ENCODE measurements around the gene ZNF521. TPM values are rescaled to one million over a fixed set of nuclear protein-coding genes. Genes with fewer than 3 reads are reported as not detected.

The ZNF521 gene
- total RNA-seq, 1 experiment from 2014 or later: not detected

DNA sequence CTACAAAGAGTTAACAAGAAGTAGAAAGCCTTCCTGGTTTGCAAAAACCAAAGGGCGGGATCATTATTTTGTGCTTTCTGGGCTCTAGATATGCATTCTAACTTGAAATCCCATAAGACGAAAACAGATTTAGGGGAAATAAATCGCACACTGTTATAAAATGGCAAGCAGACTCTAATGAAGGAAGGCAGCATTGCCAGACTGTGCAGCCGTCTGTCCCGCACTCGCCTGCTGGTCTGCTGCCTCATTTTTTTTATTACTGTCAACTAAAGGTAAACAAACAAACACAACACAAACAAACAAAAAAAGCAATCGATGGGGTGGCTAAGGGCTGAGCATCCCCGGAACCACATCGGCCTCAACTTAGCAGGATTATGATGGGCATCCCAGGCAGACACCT, 24.4 kb downstream of the ZNF521 start:
- Histone ChIP-seq H3K79me2 (ENCODE audit: low read depth) (no peaks in the 10 kb centered on the region), H3K4me1 (replicated peaks; ENCODE audit: insufficient read depth) (no peaks in the 10 kb centered on the region), H3K36me3 (ENCODE audit: low read depth) (no peaks in the 10 kb centered on the region), H3K9me2 (ENCODE audit: insufficient read depth) (no peaks in the 10 kb centered on the region), H3K4me2 (no peak overlapping the region), H4K20me1 (ENCODE audit: insufficient read depth) (no peaks in the 10 kb centered on the region), H3K9me3 (ENCODE audit: insufficient read depth, low read depth) (no peaks in the 10 kb centered on the region), H3K27me3 (ENCODE audit: insufficient read depth, low read depth) (no peaks in the 10 kb centered on the region), H2AFZ (no peak overlapping the region), H3K4me3 (no peak overlapping the region), H3F3A (ENCODE audit: insufficient read depth, low read depth) (no peaks in the 10 kb centered on the region), H3K27ac (no peak overlapping the region)
- ChIA-PET CTCF (no interaction called here), POLR2A (ENCODE audit: unreplicated experiment) (no interaction called here)
- no peak for DNase-seq
- TF ChIP-seq, protein P1, sequence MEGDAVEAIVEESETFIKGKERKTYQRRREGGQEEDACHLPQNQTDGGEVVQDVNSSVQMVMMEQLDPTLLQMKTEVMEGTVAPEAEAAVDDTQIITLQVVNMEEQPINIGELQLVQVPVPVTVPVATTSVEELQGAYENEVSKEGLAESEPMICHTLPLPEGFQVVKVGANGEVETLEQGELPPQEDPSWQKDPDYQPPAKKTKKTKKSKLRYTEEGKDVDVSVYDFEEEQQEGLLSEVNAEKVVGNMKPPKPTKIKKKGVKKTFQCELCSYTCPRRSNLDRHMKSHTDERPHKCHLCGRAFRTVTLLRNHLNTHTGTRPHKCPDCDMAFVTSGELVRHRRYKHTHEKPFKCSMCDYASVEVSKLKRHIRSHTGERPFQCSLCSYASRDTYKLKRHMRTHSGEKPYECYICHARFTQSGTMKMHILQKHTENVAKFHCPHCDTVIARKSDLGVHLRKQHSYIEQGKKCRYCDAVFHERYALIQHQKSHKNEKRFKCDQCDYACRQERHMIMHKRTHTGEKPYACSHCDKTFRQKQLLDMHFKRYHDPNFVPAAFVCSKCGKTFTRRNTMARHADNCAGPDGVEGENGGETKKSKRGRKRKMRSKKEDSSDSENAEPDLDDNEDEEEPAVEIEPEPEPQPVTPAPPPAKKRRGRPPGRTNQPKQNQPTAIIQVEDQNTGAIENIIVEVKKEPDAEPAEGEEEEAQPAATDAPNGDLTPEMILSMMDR (conservative IDR thresholded peaks at IDR 0.05): no peak
- no peak for TF ChIP-seq EZH2 (IDR thresholded peaks at IDR 0.05; ENCODE audit: low read depth)
- no TSS peak for BruUV-seq (replicated peaks)
- intact Hi-C loops (cut with micrococcal nuclease; ENCODE audit: unreplicated experiment): no loop called here

DNA sequence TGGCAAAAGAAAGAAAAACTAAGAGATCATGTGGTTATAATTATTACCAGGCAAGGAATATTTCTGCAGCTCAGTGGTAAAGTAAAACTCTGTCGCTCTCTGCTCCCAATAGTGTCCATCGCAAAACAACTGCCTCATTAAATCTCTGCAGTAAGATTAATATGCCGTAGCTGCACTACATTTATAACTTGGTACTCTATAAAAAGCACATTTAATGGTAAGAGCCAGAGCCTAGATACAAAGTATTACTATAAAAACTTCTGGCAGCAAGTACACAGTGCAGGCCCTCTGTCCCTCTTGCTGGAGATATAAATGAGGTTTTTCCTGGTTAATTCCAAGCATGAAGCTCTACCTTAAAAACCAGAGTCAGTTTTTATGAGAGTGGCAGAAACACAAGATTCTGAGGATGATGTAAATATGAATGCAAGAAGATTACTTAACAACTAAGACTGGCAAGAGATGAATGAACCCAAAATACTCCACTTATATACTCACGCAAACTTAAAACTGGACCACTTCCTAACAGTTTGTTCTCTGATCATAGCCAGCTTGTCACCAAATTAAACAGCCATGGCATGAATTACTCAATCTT, 25.5 kb downstream of the ZNF521 start:
- Histone ChIP-seq H3K36me3 (ENCODE audit: low read depth) (no peaks in the 10 kb centered on the region), H3K79me2 (ENCODE audit: low read depth) (no peaks in the 10 kb centered on the region), H3K4me3 (no peak overlapping the region), H3K27me3 (ENCODE audit: insufficient read depth, low read depth) (no peaks in the 10 kb centered on the region), H3K9me3 (ENCODE audit: insufficient read depth, low read depth) (no peaks in the 10 kb centered on the region), H3K4me2 (no peak overlapping the region), H3K9me2 (ENCODE audit: insufficient read depth) (no peaks in the 10 kb centered on the region), H3F3A (ENCODE audit: insufficient read depth, low read depth) (no peaks in the 10 kb centered on the region), H3K4me1 (replicated peaks; ENCODE audit: insufficient read depth) (no peaks in the 10 kb centered on the region), H3K27ac (no peak overlapping the region), H2AFZ (no peak overlapping the region), H4K20me1 (ENCODE audit: insufficient read depth) (no peaks in the 10 kb centered on the region)
- TF ChIP-seq, protein P1 (conservative IDR thresholded peaks at IDR 0.05): no peak
- no peak for TF ChIP-seq EZH2 (IDR thresholded peaks at IDR 0.05; ENCODE audit: low read depth)
- no TSS peak for BruUV-seq (replicated peaks)
- DNase-seq: no peak
- intact Hi-C loops (cut with micrococcal nuclease; ENCODE audit: unreplicated experiment): no loop called here
- ChIA-PET POLR2A (ENCODE audit: unreplicated experiment) (no interaction called here), CTCF (no interaction called here)

DNA sequence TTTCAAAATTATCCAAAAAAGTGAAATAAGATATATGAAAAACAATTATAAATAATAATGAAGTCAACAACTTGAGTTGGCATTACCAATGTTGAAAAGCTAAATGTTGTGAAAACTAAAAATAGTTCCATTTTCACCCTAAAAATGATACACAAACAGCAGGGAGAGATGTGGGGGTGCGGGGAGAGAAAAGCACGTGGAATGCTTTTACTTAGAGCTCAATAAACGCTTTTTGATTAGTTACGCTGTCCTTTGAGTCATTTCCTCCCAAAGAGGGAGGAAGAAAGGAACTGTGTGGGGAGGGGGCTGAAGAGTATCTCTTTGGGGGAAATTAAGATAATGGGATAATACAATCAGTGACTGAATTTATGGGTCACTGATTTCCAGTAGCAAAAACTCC, 29.2 kb downstream of the ZNF521 start:
- Histone ChIP-seq H3K27me3 (ENCODE audit: insufficient read depth, low read depth) (no peaks in the 10 kb centered on the region), H3K4me1 (replicated peaks; ENCODE audit: insufficient read depth) (no peaks in the 10 kb centered on the region), H4K20me1 (ENCODE audit: insufficient read depth) (no peaks in the 10 kb centered on the region), H3K36me3 (ENCODE audit: low read depth) (no peaks in the 10 kb centered on the region), H2AFZ (no peak overlapping the region), H3F3A (ENCODE audit: insufficient read depth, low read depth) (no peaks in the 10 kb centered on the region), H3K27ac (no peak overlapping the region), H3K9me3 (ENCODE audit: insufficient read depth, low read depth) (no peaks in the 10 kb centered on the region), H3K9me2 (ENCODE audit: insufficient read depth) (no peaks in the 10 kb centered on the region), H3K79me2 (ENCODE audit: low read depth) (no peaks in the 10 kb centered on the region), H3K4me2 (no peak overlapping the region), H3K4me3 (no peak overlapping the region)
- BruUV-seq (replicated peaks): no TSS peak
- ChIA-PET CTCF (no interaction called here), POLR2A (ENCODE audit: unreplicated experiment) (interaction anchor here (0.6 to 0.7 kb wide), 2 partner anchors 779 to 1511 kb away, joined by 37 to 38 read pairs; no protein-coding TSS in a partner anchor)
- no peak for DNase-seq
- intact Hi-C loops (cut with micrococcal nuclease; ENCODE audit: unreplicated experiment): no loop called here
- TF ChIP-seq, protein P1 (conservative IDR thresholded peaks at IDR 0.05): no peak
- TF ChIP-seq EZH2 (IDR thresholded peaks at IDR 0.05; ENCODE audit: low read depth): no peak

All from PC-9 (cell line).